Measurements from ENCODE around the gene GRM7.

The GRM7 gene

GRCh38 chr3:7504886-7505775, 644.2 kb downstream of the GRM7 start:
- DNase-seq (ENCODE audit: low read depth) = no peak

GRCh38 chr3:7506606-7507180, 645.8 kb downstream of the GRM7 start:
- no peak for DNase-seq (ENCODE audit: low read depth)

- DNase-seq (ENCODE audit: low read depth) = no peak
These were observed 647.9 kb downstream of the GRM7 start for GRCh38 chr3:7508821-7509220.

GRCh38 chr3:7512048-7512447, 651.1 kb downstream of the GRM7 start:
- DNase-seq (ENCODE audit: low read depth) = no peak

- no peak for DNase-seq (ENCODE audit: low read depth)
These were observed 657.1 kb downstream of the GRM7 start for GRCh38 chr3:7518026-7518425.

GRCh38 chr3:7518456-7518855, 657.5 kb downstream of the GRM7 start:
- DNase-seq (ENCODE audit: low read depth) = no peak

- DNase-seq (ENCODE audit: low read depth) = no peak
These were observed 659.1 kb downstream of the GRM7 start for GRCh38 chr3:7520059-7520458.

- DNase-seq (ENCODE audit: low read depth) = no peak
These were observed 659.7 kb downstream of the GRM7 start for GRCh38 chr3:7520593-7520992.

GRCh38 chr3:7536510-7536909, 675.6 kb downstream of the GRM7 start:
- DNase-seq (ENCODE audit: low read depth) = no peak

GRCh38 chr3:7536921-7537320, 676.0 kb downstream of the GRM7 start:
- no peak for DNase-seq (ENCODE audit: low read depth)

GRCh38 chr3:7543294-7543880, 682.5 kb downstream of the GRM7 start:
- DNase-seq (ENCODE audit: low read depth) = no peak

- DNase-seq (ENCODE audit: low read depth) = no peak
These were observed 684.4 kb downstream of the GRM7 start for GRCh38 chr3:7545334-7545733.

- no peak for DNase-seq (ENCODE audit: low read depth)
These were observed 685.3 kb downstream of the GRM7 start for GRCh38 chr3:7546253-7546652.

- DNase-seq (ENCODE audit: low read depth) = no peak
These were observed 686.9 kb downstream of the GRM7 start for GRCh38 chr3:7547826-7548225.

- no peak for DNase-seq (ENCODE audit: low read depth)
These were observed 702.0 kb downstream of the GRM7 start for GRCh38 chr3:7562892-7563291.

GRCh38 chr3:7565574-7565973, 704.7 kb downstream of the GRM7 start:
- DNase-seq (ENCODE audit: low read depth) = no peak

- no peak for DNase-seq (ENCODE audit: low read depth)
These were observed 706.2 kb downstream of the GRM7 start for GRCh38 chr3:7567160-7567559.

GRCh38 chr3:7568526-7569184, 707.7 kb downstream of the GRM7 start:
- DNase-seq (ENCODE audit: low read depth) = no peak

- no peak for DNase-seq (ENCODE audit: low read depth)
These were observed 712.4 kb downstream of the GRM7 start for GRCh38 chr3:7573330-7573729.

- DNase-seq (ENCODE audit: low read depth) = no peak
These were observed 713.5 kb downstream of the GRM7 start for GRCh38 chr3:7574435-7574834.

- DNase-seq (ENCODE audit: low read depth) = no peak
These were observed 715.2 kb downstream of the GRM7 start for GRCh38 chr3:7576071-7576470.

GRCh38 chr3:7576506-7576905, 715.6 kb downstream of the GRM7 start:
- no peak for DNase-seq (ENCODE audit: low read depth)

- no peak for DNase-seq (ENCODE audit: low read depth)
These were observed 716.6 kb downstream of the GRM7 start for GRCh38 chr3:7577513-7577912.
